ENCODE results near the gene RIPOR2.

Gene RIPOR2

DNA sequence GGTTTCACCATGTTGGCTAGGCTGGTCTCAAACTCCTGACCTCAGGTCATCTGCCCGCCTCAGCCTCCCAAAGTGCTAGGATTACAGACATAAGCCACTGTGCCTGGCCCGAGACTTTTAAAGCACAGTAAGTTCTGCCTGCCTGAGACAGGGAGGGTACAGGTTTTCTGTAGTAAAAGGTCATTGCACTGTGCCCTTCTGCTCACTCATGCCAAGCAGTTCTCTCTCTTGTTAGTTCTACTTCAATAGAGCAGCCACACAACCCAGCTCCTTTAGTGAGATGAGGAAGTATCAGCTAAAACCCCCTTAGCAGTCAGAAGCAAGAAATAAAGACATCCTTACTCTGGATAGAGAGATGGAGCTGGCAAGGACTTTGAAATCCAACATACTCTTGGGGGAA is 84.7 kb downstream of the RIPOR2 start:
- in situ Hi-C loops (cut with MboI; ENCODE audit: low sequenced_read_pairs): no loop called here

DNA sequence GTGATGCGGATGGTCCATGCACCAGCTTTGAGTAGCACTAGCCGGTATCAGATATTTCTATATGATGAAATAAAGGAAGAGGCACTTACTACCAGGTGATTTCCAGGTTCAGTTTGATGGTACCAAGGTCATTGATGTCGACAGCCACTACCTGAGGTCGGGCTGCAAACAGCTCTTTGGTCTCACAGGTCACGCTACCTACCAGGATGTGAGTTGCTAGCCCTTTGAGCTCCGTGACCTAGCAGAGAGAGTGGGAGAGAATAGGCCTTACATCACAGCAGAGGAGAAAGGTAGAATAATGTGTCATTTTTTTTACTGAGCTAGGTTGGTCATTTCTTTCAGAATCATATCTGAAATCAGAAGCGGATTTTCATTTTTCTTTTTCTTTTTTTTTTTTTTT is 86.0 kb downstream of the RIPOR2 start:
- in situ Hi-C loops (cut with MboI; ENCODE audit: low sequenced_read_pairs): no loop called here

DNA sequence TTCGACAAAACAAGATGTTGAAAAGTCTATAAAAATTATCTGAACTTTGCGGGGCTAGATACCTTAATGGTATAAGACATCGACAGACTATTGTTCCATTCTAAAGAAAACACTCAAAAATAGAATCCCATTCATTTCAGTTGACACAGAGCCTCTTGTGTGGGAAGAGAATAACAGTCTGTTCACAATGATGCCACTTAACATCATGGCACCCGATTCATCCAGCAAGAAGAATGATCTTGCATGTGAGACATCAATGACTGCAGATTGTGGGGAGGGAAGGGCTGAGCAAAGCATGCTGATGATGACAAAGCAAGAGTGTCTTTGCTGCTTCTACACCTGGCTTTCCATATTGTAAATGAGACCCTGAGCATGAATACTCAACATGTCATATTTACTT is 87.3 kb downstream of the RIPOR2 start:
- in situ Hi-C loops (cut with MboI; ENCODE audit: low sequenced_read_pairs): no loop called here

GRCh38 chr6:24847402-24847801 is 88.4 kb downstream of the RIPOR2 start:
- in situ Hi-C loops (cut with MboI; ENCODE audit: low sequenced_read_pairs): no loop called here

- in situ Hi-C loops (cut with MboI; ENCODE audit: low sequenced_read_pairs): no loop called here
These were observed 90.2 kb downstream of the RIPOR2 start for GRCh38 chr6:24845578-24845977.

GRCh38 chr6:24844903-24845302 is 90.9 kb downstream of the RIPOR2 start:
- in situ Hi-C loops (cut with MboI; ENCODE audit: low sequenced_read_pairs): no loop called here

DNA sequence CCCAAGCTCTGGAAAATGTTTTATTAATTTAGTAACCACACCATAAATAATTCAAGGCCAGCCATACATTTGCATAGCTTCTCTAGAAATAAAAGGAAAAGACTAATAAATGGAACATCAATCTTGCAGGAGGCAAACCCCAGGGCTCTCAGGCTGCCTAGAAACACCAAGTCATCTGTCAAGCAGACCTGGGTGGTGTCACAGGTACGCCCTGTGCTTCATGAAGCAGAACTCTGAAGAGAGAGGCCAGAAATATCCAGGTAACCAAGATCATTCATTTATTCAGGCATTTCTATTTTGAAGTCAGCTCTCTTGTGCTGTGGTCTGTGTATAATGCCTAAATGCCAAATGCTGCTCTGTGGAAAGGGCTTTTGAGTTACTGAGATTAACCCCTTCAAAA is 91.7 kb downstream of the RIPOR2 start:
- in situ Hi-C loops (cut with MboI; ENCODE audit: low sequenced_read_pairs): no loop called here

GRCh38 chr6:24840187-24840586 is 95.6 kb downstream of the RIPOR2 start:
- in situ Hi-C loops (cut with MboI; ENCODE audit: low sequenced_read_pairs): no loop called here

DNA sequence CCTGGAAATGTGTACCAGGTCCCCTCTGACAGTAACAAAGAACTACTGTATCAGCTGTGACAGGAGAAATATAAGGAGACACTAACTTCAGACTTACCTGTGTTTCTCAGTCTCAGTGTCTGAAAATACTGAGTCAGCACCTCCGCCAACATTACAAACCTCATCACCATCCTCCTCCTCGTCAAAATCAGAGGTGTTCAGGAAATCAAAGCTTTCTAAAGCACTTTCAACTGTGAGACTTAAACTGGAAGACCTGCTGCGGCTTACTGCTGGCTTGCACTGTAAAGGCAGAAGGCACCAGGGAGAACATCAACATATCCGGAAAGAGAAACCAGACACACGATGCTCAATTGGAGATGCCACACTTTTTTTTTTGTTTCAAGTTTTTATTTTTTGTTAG is 96.8 kb downstream of the RIPOR2 start:
- in situ Hi-C loops (cut with MboI; ENCODE audit: low sequenced_read_pairs): no loop called here

- in situ Hi-C loops (cut with MboI; ENCODE audit: low sequenced_read_pairs): no loop called here
These were observed 97.7 kb downstream of the RIPOR2 start for GRCh38 chr6:24838081-24838480.

- in situ Hi-C loops (cut with MboI; ENCODE audit: low sequenced_read_pairs): no loop called here
These were observed 99.7 kb downstream of the RIPOR2 start for GRCh38 chr6:24836109-24836508.

DNA sequence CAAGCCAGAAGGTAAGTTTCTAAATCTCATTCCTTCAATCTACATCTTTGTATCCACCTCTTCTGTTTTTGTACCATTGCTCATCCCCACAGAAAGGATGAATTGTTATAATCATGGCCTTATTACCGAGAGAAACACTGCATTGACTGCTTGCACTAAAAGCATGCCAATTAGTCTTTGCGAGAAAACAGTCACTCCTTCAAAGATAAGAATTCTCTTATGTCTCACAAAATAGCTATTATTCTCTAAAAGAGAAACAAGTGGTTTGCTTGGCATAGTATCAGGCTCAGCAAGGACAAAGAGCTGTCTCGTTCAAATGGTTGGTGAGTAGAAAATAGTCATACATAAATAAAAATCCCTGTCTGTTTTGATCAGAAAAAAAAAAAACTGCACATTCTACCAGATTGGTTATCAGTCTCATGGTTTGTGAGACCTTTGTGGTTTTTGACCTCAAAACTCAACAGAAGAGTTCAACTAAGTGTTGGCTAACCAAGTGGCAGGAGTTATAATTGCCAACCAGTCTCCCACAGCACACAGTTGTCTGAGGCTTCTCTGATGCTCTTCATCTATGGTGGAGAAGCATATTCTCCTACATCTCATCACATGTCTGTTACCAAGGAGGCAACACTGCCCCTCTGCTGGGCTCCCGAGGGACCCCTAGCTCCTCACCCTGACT is 101.9 kb downstream of the RIPOR2 start:
- in situ Hi-C loops (cut with MboI; ENCODE audit: low sequenced_read_pairs): no loop called here

DNA sequence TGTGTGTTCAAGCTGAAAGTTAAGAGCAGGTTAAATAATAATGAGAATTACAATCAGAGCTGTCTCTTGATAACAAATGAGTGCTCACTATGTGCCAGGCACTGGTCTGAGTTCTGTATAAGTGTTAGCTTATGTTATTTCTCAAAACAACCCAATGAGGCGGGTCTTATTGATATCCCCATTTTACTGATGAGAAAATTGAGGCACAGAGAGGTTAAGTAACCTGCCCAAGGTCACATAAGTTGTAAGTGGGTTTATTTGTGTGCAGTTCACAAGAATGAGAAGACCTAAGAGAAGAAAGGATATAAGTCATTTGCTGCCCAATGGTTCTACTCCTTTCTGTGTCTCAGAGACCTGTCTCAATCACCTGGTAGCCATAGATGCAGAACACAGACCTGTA is 103.0 kb downstream of the RIPOR2 start:
- in situ Hi-C loops (cut with MboI; ENCODE audit: low sequenced_read_pairs): no loop called here

GRCh38 chr6:24831771-24832716 is 103.7 kb downstream of the RIPOR2 start:
- in situ Hi-C loops (cut with MboI; ENCODE audit: low sequenced_read_pairs): no loop called here

DNA sequence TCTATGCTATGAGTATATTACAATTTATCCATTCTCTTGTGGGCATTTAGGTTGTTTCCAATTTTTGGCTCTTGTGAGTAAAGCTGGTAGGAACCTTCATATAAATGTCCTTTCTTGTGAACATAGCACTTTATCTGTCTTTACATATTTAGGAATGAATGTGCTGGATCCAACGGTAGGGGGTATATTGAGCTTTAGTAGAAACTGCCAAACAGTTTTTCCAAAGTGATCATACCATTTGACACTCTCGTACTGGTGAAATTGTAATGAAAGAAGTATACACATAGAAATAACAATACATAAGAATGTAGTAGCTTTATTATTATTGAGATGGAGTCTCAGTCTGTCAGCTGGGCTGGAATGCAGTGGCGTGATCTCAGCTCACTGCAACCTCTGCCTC is 106.1 kb downstream of the RIPOR2 start:
- in situ Hi-C loops (cut with MboI; ENCODE audit: low sequenced_read_pairs): no loop called here

- in situ Hi-C loops (cut with MboI; ENCODE audit: low sequenced_read_pairs): no loop called here
These were observed 107.8 kb downstream of the RIPOR2 start for GRCh38 chr6:24827970-24828369.

DNA sequence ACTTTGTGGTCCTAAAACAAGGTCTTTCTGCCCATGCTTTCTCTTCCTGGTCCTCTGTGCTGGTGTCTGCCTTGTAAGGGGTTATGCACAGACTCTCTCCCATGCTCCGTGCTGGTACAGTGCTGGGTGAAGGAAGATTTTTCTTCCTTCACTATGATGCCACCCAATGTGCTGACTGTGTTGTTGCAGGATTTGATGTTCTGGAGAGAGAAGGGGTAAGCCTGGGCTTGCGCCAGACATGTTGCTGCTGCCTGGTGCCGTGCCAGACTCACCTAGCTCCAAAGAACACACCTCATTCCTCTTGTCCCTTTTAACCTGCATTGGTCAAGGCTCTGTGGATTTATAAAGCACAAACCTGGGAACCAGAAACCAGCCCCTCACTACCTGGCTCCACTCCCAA is 108.6 kb downstream of the RIPOR2 start:
- in situ Hi-C loops (cut with MboI; ENCODE audit: low sequenced_read_pairs): no loop called here

- in situ Hi-C loops (cut with MboI; ENCODE audit: low sequenced_read_pairs): no loop called here
These were observed 110.6 kb downstream of the RIPOR2 start for GRCh38 chr6:24825130-24825630.

- in situ Hi-C loops (cut with MboI; ENCODE audit: low sequenced_read_pairs): no loop called here
These were observed 111.4 kb downstream of the RIPOR2 start for GRCh38 chr6:24824142-24824938.

- in situ Hi-C loops (cut with MboI; ENCODE audit: low sequenced_read_pairs): no loop called here
These were observed 112.6 kb downstream of the RIPOR2 start for GRCh38 chr6:24823185-24823584.

DNA sequence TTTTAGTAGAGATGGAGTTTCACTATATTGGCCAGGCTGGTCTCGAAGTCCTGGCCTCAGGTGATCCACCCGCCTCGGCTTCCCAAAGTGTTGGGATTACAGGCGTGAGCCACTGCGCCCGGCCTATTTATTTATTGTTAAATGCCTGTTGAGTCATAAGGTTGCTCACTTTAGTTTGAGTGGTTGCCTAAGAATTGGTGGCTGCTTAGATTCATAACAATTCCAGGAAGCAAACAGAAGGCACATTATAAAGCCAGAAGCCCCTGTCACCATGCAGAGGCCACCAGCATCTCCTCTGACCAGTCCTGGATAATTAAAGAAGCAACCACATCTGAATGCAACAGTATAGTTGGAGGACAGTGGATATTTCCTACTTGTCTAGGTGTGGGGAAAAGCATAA is 113.1 kb downstream of the RIPOR2 start:
- in situ Hi-C loops (cut with MboI; ENCODE audit: low sequenced_read_pairs): no loop called here
